Measurements from ENCODE around the gene PRG2.
A peak's percentile ranks its signal among the peaks of the same experiment; 100 is the strongest.

GRCh38 chr11:57349491-57350274 lies 40.8 kb downstream of the PRG2 start:
- peak; percentile 63 to 90 (median 86) for TF ChIP-seq CTCF (IDR thresholded peaks at IDR 0.05 in 4 of 5, conservative IDR thresholded peaks at IDR 0.05 in 1 of 5)
- TF ChIP-seq POLR2A (IDR thresholded peaks at IDR 0.05) = no peak
